GM19463 (cell line): ENCODE measurements around the gene CELSR2.
A peak's percentile ranks its signal among the peaks of the same experiment; 100 is the strongest.
"Not testable (repeated sequence)": the region's sequence is repeated elsewhere in the genome, so short reads cannot be mapped to it uniquely, and the experiment has no call there.

Source experiments
- ATAC-seq: cut with Tn5 transposase; IDR thresholded peaks from one replicate; pipeline ENCODE4 v1.9.1; 2021; ENCODE audit warnings: mild to moderate bottlenecking, moderate library complexity; ENCODE audit not compliant: unreplicated experiment

Gene CELSR2, protein sequence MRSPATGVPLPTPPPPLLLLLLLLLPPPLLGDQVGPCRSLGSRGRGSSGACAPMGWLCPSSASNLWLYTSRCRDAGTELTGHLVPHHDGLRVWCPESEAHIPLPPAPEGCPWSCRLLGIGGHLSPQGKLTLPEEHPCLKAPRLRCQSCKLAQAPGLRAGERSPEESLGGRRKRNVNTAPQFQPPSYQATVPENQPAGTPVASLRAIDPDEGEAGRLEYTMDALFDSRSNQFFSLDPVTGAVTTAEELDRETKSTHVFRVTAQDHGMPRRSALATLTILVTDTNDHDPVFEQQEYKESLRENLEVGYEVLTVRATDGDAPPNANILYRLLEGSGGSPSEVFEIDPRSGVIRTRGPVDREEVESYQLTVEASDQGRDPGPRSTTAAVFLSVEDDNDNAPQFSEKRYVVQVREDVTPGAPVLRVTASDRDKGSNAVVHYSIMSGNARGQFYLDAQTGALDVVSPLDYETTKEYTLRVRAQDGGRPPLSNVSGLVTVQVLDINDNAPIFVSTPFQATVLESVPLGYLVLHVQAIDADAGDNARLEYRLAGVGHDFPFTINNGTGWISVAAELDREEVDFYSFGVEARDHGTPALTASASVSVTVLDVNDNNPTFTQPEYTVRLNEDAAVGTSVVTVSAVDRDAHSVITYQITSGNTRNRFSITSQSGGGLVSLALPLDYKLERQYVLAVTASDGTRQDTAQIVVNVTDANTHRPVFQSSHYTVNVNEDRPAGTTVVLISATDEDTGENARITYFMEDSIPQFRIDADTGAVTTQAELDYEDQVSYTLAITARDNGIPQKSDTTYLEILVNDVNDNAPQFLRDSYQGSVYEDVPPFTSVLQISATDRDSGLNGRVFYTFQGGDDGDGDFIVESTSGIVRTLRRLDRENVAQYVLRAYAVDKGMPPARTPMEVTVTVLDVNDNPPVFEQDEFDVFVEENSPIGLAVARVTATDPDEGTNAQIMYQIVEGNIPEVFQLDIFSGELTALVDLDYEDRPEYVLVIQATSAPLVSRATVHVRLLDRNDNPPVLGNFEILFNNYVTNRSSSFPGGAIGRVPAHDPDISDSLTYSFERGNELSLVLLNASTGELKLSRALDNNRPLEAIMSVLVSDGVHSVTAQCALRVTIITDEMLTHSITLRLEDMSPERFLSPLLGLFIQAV (N-terminal part only)

DNA sequence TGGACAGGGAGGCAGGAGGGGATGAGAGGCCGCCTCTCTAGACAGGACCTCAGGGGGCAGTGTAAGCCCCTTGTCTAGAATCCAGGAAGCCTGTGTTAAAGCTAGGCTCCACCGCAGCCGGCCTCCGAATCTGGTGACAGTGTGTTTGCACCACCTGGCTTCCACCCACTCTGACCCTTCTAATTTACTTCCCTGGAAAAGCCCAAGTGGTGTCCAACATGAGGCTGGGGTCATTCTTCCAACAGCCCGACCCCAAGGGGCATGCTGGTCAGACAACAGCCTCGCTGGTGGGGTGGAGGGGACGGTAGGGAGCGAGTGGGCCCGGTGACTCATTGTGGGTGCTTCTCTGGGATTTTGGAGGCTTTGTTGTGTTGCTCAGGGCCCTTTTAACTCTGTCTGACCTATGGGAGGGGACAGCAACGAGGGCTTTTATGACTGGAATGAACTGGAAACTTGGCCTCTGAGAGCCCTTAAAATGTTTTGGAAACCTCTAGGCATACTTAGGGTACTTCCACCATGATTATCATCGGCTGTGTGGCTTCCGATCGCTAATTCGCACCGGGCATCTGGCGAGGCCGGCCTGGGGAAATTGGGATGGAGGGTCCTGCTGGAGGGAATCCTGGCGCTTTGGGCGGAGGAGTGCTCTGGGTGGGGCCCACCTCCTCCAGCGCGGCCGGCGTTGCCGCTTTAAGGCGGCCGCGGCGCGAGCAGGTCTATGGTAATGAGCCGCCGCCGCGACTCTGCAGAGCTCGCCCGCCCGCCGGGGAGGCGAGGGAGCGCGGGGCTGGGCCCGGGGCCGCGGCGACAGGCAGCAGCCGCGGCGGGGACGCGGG lies at the start of gene CELSR2:
CELSR2 (plus strand) TSS at position 743 of the 833 bp plus-strand sequence. CDS start 541 bp downstream, outside the sequence.
- ATAC-seq, result peak; percentile 85

DNA sequence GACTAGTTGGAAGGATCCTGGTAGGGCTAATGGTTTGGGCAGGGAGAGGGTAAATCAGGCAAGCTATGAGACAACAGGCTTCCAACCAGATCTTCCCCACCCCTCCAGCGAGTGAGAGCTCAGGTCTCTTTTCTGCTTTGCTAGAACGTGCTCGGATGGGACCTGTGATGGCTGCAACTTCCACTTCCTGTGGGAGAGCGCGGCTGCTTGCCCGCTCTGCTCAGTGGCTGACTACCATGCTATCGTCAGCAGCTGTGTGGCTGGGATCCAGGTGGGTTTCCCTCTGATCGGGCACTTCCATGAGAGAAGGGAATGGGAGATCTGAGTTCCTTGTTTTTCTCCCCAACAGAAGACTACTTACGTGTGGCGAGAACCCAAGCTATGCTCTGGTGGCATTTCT lies 49.6 kb upstream of the CELSR2 start:
- no peak for ATAC-seq

DNA sequence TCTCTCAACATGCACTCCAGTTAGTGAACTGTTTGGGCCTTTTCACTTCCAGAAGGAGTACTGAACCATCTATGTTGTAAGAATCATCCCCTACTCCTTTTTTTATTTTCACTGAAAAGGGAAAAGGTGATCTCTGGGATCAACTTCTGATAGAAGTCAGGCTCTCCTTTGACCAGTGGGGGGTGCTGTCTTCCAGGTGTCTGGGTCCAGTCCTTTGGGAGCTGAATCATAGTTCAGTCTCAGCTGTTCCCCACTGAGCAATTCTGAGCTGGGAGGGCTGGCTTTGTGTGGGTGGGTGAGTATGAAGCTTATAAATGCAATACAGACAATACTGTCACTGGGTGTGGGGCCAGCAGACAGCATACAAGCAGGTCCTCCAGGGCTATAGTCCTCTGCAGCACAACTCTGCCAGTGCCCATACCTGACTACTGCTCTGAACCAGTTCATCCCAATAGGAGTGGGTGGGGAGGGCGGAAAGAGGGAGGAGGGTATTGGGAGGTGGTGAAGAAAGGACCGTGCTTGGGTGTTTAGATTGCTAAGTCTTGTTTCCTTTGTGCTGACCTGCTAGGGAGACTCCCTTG lies 48.1 kb upstream of the CELSR2 start:
- no peak for ATAC-seq

DNA sequence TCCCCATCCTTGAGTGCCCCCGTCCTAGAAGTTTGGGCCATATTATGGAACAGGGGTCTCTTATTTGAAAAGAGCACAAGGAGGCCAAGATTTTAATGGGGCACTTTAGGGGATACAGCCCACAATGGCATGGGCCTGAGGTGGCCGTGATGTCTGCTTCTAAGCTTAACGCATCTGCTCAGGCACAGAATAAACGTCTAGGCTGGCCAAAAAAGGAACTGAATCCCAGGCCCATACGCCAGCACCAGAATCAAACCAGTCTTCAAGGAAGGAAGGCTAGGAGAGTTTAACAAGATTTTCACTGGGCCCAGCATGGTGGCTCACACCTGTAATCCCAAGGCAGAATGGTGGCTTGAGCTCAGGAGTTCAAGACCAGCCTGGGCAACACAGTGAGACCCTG lies 44.9 kb upstream of the CELSR2 start:
- ATAC-seq, result no peak

DNA sequence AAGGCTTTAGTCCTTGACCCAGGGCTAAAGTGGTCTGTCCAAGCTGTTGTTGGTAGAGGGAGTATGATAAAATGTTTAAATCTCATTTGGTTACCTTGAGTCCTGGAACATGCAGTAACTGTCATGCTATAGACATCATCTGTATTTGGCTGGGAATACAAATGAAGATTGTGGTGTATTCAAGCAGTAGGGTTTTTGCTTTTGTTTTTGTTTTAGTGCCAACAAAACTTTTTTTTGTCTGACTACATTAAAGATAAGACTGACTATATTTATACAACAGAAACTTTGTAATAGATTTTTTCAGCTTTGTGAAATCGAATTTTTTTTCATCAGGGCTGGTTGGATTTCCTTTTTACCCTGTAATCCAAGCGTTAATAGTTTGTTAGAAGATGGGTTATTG lies 43.0 kb upstream of the CELSR2 start:
- no peak for ATAC-seq

DNA sequence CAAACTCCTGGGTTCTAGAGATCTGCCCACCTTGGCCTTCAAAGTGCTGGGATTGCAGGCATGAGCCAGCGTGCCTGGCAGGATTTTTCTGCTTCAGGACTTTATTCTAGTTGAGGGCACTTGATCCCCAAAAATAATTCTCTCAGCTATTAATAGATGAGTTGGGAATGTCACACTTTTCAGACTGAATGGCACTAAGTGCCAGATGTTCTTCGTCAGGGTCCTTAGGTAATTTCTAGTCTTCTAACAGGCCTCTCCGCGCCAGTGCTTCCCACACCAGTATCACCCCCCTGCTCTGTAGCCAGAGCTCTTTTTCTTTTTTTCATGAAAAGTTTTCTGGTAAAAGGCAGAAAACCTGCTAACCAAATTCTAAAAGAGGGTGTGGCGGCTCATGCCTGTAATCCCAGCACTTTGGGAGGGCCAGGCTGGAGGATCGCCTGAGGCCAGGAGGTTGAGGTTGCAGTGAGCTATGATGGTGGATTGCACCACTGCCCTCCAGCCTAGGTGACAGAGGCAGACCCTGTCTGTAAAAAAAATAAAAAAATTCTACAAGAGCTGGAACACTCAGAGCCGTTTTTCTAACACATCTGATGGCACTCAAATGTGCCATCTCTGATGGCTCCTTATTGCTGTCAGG lies 41.8 kb upstream of the CELSR2 start:
- ATAC-seq, result no peak

DNA sequence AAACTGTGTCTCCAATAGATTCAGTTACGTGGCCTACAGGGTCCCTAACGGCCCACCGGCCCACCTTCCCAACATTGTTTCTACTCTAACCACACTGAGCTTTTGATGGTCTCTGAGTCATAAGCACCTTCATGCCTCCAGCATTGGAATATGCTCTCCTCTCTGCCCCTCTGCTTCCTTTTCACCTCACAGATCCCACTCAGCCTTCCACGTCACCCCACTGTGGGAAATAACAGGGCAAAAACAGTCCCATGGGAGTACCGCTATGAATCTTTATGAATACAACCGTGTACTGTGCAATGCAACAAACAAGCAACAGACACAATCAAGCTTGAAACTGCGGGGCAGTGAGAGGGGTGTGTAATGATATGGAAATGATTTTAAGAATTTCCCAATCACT lies 40.9 kb upstream of the CELSR2 start:
- ATAC-seq, result no peak

DNA sequence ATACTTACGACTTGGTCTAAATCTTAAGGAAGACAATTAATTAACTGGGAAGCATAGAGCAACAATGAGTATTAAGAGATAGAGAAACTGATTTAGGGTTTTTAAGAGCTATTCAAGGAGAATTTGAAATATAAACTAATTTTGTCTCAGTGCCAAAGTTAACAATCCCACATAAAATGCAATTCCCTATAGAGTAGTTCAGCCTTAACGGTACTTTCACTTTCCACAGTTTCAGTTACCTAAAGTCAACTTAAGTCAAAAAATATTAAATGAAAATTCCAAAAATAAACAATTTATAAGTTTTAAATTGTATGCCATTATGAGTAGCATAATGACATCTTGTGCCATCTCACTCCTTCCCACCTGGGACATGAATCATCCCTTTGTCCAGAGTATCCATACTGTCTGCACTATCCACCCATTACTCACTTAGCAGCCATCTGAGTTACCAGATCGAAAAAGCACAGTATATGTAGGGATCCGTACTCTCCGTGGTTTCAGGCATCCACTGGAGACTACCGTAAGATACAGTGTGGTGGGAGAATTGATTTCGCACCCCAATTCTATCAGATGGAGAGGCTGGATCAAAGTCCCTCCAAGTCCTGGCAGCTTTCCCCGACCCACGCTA lies 40.4 kb upstream of the CELSR2 start:
- ATAC-seq, result no peak

DNA sequence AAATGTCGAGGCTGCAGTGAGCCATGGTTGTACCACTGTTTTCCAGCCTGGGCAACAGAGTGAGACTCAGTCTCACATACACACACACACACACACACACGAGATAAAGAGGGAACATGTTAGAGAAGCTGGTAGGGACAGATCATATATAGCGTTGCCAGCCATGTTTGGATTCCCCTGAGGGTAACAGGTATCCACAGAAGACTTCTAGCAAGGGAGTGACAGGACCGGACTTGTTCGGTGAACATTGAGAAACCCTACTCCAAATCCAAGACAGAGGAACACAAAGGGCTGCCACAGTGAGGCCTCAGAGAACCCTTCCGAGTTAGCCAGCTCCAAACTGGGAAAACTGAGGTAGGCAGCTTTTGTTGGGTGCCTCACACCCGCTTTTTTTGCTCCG lies 39.3 kb upstream of the CELSR2 start:
- no peak for ATAC-seq

DNA sequence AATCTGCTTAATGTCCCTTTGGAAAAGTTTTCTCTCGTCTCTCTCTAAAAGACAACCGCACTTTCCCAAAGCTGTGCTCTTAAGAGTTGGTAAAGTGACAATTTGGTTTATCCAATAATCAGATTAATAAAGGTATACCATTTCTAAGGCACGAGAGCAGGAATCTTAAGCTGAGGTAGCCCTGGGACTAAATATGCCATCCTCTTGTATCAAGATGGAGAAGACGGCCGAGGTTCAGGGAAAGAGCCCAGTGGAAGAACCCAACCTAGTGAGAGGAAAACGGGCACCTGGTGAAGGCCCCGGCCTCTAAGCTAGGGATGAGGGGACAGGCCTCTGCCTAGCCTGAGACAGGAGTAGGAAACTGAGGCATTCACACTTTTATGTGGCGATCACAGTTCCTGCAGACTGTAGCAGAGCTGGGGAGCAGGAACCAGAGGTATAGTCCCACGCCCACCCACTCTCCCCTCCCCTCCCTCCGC lies 36.0 kb upstream of the CELSR2 start:
- ATAC-seq, result peak; percentile 12

DNA sequence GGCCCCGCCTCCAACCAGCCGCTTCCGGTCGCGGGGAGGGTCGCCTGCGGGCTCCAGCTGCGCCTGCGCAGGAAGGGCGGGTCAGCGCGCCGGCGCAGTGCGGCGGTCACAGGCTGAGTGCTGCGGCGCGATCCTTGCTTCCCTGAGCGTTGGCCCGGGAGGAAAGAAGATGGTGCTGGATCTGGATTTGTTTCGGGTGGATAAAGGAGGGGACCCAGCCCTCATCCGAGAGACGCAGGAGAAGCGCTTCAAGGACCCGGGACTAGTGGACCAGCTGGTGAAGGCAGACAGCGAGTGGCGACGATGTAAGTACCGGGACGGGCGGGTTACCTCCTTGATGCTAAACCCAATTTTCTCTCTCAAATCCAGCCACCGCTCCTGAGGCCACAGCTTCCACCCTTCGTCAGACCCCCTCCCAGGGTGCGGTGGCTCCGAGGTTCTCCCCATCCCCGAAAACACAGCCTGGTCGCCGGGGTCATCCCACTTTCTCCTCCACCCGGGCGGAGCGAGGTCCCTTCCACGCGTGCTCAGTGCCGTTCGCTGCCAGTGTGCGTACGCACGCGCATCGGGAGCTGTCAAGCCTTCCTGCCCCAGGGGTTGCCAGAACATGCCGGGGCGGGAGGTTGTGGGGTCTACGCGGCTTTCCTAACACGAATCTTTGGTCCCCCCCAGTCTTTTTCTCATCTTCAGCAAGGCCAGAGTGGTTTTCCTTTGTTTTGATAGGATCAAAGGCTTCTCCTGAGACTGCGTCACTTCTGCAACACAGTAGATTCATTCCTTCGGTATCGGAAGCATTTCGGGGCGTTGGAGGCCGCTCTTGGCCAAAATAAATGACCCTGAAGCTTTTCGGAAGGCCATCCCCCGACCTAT lies 35.3 kb upstream of the CELSR2 start, which contains the start of gene SARS1:
SARS1 (plus strand) TSS at position 95 of the 870 bp plus-strand sequence; CDS start at position 170, 75 bp downstream.
- peak; percentile 79 for ATAC-seq

DNA sequence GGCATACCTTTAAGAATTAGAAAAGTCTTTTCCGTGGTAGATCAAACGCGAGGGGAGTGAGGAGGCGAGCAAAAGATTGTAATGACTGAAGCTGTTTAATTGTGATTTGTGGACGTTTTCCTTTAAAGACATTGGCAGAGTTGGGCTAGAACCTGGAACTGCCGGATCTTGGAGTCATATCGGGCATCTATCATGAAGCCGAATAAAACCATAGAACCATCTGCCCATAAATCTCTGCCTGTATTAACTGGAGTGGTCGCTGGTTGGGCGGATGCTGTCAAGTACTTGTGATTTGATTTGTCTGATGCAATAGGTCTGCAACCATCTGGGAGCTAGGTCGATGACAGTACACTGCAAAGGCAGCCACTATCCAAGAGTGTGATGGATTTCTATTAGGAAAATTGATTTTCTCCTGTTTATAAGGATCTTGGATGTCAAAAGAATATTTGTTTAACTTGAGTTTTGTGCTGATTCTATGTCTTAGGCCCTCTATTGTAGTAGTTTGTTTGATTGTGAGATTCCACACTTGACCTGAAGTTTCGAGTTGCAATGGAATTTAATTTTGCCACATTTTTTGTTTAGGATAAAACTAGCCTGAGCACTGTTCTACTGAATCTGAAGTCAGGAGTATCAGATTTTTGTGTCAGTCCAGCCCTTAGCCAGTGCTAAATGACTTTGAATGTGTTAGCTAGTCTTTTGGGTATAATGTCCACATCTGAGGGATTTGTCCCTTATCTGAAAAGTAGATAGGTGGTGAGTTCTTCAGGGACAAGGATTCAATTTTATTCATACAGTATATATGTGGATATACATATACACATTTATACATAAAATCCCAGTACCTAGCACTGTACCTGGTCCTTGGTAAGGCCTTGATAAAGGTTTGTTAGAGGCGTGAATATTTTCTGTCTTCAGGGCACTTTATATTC lies 34.4 kb upstream of the CELSR2 start:
- ATAC-seq, result no peak

DNA sequence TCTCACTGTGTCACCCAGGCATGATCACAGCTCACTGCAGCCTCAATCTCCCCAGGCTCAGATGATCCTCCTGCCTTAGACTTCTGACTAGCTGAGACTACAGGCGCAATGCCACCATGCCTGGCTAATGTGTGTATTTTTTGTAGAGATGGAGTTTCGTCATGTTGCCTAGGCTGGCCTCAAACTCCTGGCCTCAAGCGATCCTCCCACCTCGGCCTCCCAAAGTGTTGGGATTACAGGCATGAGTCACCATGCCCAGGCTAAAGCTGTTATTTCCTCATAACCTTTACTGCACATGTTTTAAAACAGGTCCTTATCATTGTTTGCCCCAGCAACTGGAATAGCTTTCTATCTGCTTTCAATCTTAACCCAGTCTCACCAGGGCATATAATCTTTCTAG lies 32.7 kb upstream of the CELSR2 start:
- ATAC-seq, result no peak

DNA sequence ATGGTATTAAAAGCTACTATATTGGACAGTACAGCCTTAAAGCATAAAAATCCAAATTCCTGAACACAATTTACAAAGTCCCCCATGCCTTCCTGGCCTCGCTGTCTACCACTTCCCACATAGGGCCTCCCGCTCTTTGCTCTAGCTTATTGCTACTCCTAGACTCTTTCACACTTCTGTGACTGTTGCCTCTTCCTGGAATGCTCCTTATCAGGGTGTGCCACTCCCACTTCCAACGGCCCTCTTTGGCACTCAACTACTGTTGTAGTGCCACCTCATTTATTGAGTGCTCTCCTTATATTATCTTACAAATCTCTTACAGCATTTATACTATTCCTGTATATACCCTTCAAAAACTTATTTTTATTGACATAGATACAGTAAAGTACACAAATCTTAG lies 30.8 kb upstream of the CELSR2 start:
- ATAC-seq, result no peak

DNA sequence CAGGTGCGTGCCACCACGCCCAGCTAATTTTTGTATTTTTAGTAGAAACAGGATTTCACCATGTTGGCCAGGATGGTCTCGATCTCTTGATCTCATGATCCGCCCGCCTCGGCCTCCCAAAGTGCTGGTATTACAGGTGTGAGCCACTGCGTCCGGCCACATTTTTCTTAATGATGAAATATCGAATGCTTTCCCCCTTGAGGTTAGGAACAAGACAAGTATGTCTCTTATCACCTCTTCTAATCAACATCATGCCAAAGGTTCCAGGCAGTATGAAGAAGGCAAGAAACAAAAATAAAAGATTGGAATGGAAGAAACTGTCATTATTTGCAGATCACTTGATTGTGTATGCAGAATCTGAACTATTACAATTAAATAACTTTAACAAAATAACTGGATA lies 28.1 kb upstream of the CELSR2 start:
- not testable (repeated sequence) for ATAC-seq

DNA sequence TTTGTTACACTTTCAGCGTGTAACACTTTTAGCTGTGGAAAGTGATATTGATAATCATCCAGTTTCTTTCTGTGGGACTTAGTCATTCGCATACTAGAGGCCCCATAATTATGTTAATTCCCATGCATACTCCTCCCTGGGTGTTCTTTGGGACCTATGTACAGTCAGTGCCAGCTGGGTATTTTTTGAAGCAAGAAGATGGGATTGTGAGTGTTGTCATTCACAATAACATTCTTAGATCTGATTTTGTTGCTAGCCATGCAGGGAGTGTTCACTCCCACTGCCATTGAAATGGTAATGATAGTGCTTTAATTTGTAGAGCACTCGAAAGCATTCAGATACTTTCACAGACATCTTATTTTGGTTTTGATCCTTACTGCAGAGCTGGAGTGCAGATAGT lies 24.0 kb upstream of the CELSR2 start:
- no peak for ATAC-seq
